Measurements from ENCODE around the gene AFAP1. TPM values are rescaled to one million over a fixed set of nuclear protein-coding genes. Genes with fewer than 3 reads are reported as not detected.
A peak's percentile ranks its signal among the peaks of the same experiment; 100 is the strongest.

The AFAP1 gene
- total and polyA plus RNA-seq, 2 of the 4 experiments (the other 2 are of a cell fraction), result 48.2 to 80.9 TPM

- in situ Hi-C loops (cut with MboI; ENCODE audit: low sequenced_read_pairs), result no loop called here
Observed at GRCh38 chr4:7885216-7886006, 54.2 kb downstream of the AFAP1 start.

More at GRCh38 chr4:7885216-7886006, 54.2 kb downstream of the AFAP1 start:
- H3K4ac ChIP-seq (ENCODE audit: low read depth, low read length), result peak overlapping the region; percentile 53
- H2BK120ac ChIP-seq (ENCODE audit: low read depth, low read length), result no peak overlapping the region
- H2AK9ac ChIP-seq (replicated peaks; ENCODE audit: low read depth, low read length, poor library complexity), result peak overlapping the region; percentile 53
- peaks cover 6 to 58% of the 10 kb centered on the region in 2 experiments; a peak in 3 of 4 replicates for H3K79me1 ChIP-seq (ENCODE audit: low read depth in 1 of 2, low read length in 2 of 2)
- H3K4me3 ChIP-seq (ENCODE audit: insufficient read depth, low read depth, low read length), result no peak overlapping the region
- H3K9ac ChIP-seq (ENCODE audit: low read depth, low read length), result no peak overlapping the region
- H2BK15ac ChIP-seq (ENCODE audit: low read depth, low read length), result no peak overlapping the region
- peaks cover 5% of the 10 kb centered on the region; the same call in 1 of the 2 replicates for H3K9me3 ChIP-seq (ENCODE audit: control insufficient read depth, insufficient read depth, low read length)
- intact Hi-C loops (cut with micrococcal nuclease) (no loop called here), dilution Hi-C loops (cut with HindIII; ENCODE audit: low sequenced_read_pairs, unreplicated experiment) (no loop called here)
- H3K9me1 ChIP-seq (ENCODE audit: insufficient read depth, low read length), result peaks cover 28% of the 10 kb centered on the region
- peak overlapping the region; percentile 94 for H2BK5ac ChIP-seq (ENCODE audit: low read depth, low read length, poor library complexity, severe bottlenecking)
- POLR2A ChIA-PET (ENCODE audit: unreplicated experiment), result no interaction called here
- peaks cover 3% of the 10 kb centered on the region; the same call in 1 of the 2 replicates for H3K36me3 ChIP-seq (ENCODE audit: control insufficient read depth, insufficient read depth, low read length)
- peak overlapping the region; percentile 12; the same call in 1 of the 2 replicates for H3K14ac ChIP-seq (replicated peaks; ENCODE audit: low read depth, low read length)
- H2BK20ac ChIP-seq (ENCODE audit: low read depth, low read length), result 0 out of 2 replicates have a peak overlapping the region, but pooled peaks have one; percentile 1
- no peak for DNase-seq
- no peak for TF ChIP-seq CTCF (conservative IDR thresholded peaks at IDR 0.05; ENCODE audit: low read depth, low read length)
- TF ChIP-seq POLR2A (IDR thresholded peaks at IDR 0.05; ENCODE audit: low read depth, low read length), result no peak
- TF ChIP-seq CHD1 (IDR thresholded peaks at IDR 0.05; ENCODE audit: low read depth, low read length), result no peak
- TF ChIP-seq CEBPB (IDR thresholded peaks at IDR 0.05; ENCODE audit: low read depth, low read length), result no peak
- no peak for TF ChIP-seq NFE2L2 (IDR thresholded peaks at IDR 0.05; ENCODE audit: low read depth, low read length)
- H3K27me3 ChIP-seq (ENCODE audit: control insufficient read depth, insufficient read depth, low read length), result no peaks in the 10 kb centered on the region
- peak overlapping the region; percentile 46 for H3K4me2 ChIP-seq (ENCODE audit: low read depth, low read length)
- ATAC-seq (ENCODE audit: low read depth), result peak; percentile 25
- peak overlapping the region; percentile 70; the same call in 1 of the 2 replicates for H4K5ac ChIP-seq (ENCODE audit: low read depth, low read length)
- H4K20me1 ChIP-seq (ENCODE audit: insufficient read depth, low read length), result peaks cover 56% of the 10 kb centered on the region
- H2AK5ac ChIP-seq (ENCODE audit: low read depth, low read length), result peak overlapping the region; percentile 54; the same call in 1 of the 2 replicates
- peak overlapping the region; percentile 20; the same call in 1 of the 2 replicates for H3K23ac ChIP-seq (ENCODE audit: low read depth, low read length)
- CTCF ChIA-PET, result no interaction called here
- peak overlapping the region in 1 of 2 experiments; percentile 39; a peak in 2 of 4 replicates for H4K8ac ChIP-seq (ENCODE audit: low read depth in 2 of 2, low read length in 2 of 2)
- no peak overlapping the region; the same call in 1 of the 2 replicates for H4K91ac ChIP-seq (ENCODE audit: insufficient read depth, low read depth, low read length)
- H3K18ac ChIP-seq (ENCODE audit: low read depth, low read length), result peak overlapping the region; percentile 57; the same call in 1 of the 2 replicates
- H2AFZ ChIP-seq (replicated peaks; ENCODE audit: low read length, poor library complexity), result no peak overlapping the region
- peaks cover 28% of the 10 kb centered on the region for H3K4me1 ChIP-seq (ENCODE audit: control insufficient read depth, insufficient read depth, low read length)
- H3K56ac ChIP-seq (ENCODE audit: extremely low read depth, insufficient read depth, low read length), result no peak overlapping the region
- no TSS peak for BruUV-seq (replicated peaks)
- peak overlapping the region; percentile 46 for H3K27ac ChIP-seq (ENCODE audit: insufficient read depth, low read length)
- WGBS, 2 experiments (ENCODE audit: extremely low coverage in 2 of 2, insufficient read length in 1 of 2), result 77% methylated on average over 6 of the region's 16 CpGs; no CpG with 5 or more reads in 1 of the 2 experiments

All from IMR-90 (cell line).